ENCODE results near the gene USP3.
"Not testable (repeated sequence)": the region's sequence is repeated elsewhere in the genome, so short reads cannot be mapped to it uniquely, and the experiment has no call there.

The USP3 gene

GRCh38 chr15:63474810-63475316 lies 29.5 kb upstream of the USP3 start:
- DNase-seq, result peak; percentile 53

GRCh38 chr15:63475707-63476106 lies 28.7 kb upstream of the USP3 start:
- no peak for DNase-seq

- no peak for DNase-seq
These were observed 28.2 kb upstream of the USP3 start for GRCh38 chr15:63476229-63476632.

GRCh38 chr15:63478243-63478642 lies 26.1 kb upstream of the USP3 start:
- DNase-seq, result no peak

GRCh38 chr15:63480441-63480821 lies 24.0 kb upstream of the USP3 start:
- DNase-seq, result no peak

- no peak for DNase-seq
These were observed 23.1 kb upstream of the USP3 start for GRCh38 chr15:63481105-63481810.

GRCh38 chr15:63482874-63483323 lies 21.5 kb upstream of the USP3 start:
- no peak for DNase-seq

GRCh38 chr15:63483521-63484371 lies 20.6 kb upstream of the USP3 start:
- DNase-seq, result no peak

- no peak for DNase-seq
These were observed 19.8 kb upstream of the USP3 start for GRCh38 chr15:63484433-63485186.

GRCh38 chr15:63487076-63487757 lies 17.2 kb upstream of the USP3 start:
- DNase-seq, result peak; percentile 52

GRCh38 chr15:63487758-63488397 lies 16.5 kb upstream of the USP3 start:
- DNase-seq, result not testable (repeated sequence)

- no peak for DNase-seq
These were observed 15.9 kb upstream of the USP3 start for GRCh38 chr15:63488398-63488960.

GRCh38 chr15:63489352-63489751 lies 15.0 kb upstream of the USP3 start:
- no peak for DNase-seq

GRCh38 chr15:63490345-63491034 lies 13.9 kb upstream of the USP3 start:
- DNase-seq, result no peak

GRCh38 chr15:63491116-63491827 lies 13.1 kb upstream of the USP3 start:
- no peak for DNase-seq

GRCh38 chr15:63491979-63492378 lies 12.4 kb upstream of the USP3 start:
- DNase-seq, result no peak

- DNase-seq, result no peak
These were observed 11.8 kb upstream of the USP3 start for GRCh38 chr15:63492541-63493077.

- no peak for DNase-seq
These were observed 11.0 kb upstream of the USP3 start for GRCh38 chr15:63493436-63493835.

GRCh38 chr15:63494408-63494807 lies 10.0 kb upstream of the USP3 start:
- no peak for DNase-seq

GRCh38 chr15:63495343-63495742 lies 9.1 kb upstream of the USP3 start:
- no peak for DNase-seq

Measured in right kidney (tissue), 1 donor.